Prostate gland (tissue), 2 donors: ENCODE results near the gene ACKR1.

Experiments
- POLR2AphosphoS5 ChIP-seq: sonication (generic); formaldehyde crosslinking; IDR thresholded peaks from one replicate; pipeline ENCODE4 v1.6.1; 2017; ENCODE audit warnings: antibody characterized with exemption
- TF ChIP-seq, protein P1 (sequence below), 4 experiments: fragments of 200-600 bp in 2 of 4; fragments of 450-650 bp in 2 of 4; sonication (generic) in 2 of 4; IDR thresholded peaks; 1 replicate in 3 of 4; 2 replicates in 1 of 4; pipeline ENCODE4 v1.5.1; 2016 to 2019; ENCODE audit warnings: antibody characterized with exemption in 4 of 4, mild to moderate bottlenecking in 2 of 4, moderate library complexity in 2 of 4

DNA sequence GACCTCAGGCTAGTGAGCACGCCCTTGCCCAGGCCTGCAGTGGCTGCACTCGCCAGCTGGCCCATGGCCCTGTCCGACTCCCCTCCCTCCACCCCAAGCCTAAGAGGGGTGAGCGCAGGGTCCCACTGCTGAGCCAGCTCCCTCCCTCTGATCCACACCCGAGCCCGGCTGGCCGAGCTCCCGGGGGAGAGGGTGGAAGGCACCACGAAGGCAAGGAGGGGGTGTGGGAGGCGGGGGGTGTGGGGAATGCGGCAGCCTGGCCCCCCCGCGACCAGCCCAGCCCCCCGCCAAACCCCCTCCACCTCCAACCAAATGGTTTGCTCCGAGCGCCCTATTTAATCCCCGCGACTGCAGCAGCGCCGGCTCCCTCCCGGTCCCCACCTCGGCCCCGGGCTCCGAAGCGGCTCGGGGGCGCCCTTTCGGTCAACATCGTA is 33.4 kb upstream of the ACKR1 start, which contains the start of gene CADM3:
- TF ChIP-seq, protein P1, sequence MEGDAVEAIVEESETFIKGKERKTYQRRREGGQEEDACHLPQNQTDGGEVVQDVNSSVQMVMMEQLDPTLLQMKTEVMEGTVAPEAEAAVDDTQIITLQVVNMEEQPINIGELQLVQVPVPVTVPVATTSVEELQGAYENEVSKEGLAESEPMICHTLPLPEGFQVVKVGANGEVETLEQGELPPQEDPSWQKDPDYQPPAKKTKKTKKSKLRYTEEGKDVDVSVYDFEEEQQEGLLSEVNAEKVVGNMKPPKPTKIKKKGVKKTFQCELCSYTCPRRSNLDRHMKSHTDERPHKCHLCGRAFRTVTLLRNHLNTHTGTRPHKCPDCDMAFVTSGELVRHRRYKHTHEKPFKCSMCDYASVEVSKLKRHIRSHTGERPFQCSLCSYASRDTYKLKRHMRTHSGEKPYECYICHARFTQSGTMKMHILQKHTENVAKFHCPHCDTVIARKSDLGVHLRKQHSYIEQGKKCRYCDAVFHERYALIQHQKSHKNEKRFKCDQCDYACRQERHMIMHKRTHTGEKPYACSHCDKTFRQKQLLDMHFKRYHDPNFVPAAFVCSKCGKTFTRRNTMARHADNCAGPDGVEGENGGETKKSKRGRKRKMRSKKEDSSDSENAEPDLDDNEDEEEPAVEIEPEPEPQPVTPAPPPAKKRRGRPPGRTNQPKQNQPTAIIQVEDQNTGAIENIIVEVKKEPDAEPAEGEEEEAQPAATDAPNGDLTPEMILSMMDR (IDR thresholded peaks at IDR 0.05) = no peak
- no peak for TF ChIP-seq POLR2AphosphoS5
